Adrenal gland (tissue), 12 donors: ENCODE data around the gene EFNA5. TPM values are rescaled to one million over a fixed set of nuclear protein-coding genes. Genes with fewer than 3 reads are reported as not detected.

Experiments
- DNase-seq, 7 donors: peaks; one replicate each; pipeline ENCODE4 v3.0.0-alpha.2; 2019 to 2020
- H3K27ac ChIP-seq, 5 donors: fragments of 200-600 bp; sonication (generic) in 4 of 5; 1 replicate in 3 of 5; 2 replicates in 2 of 5; pipeline versions ENCODE4 v1.5.1 to v1.8.0; 2016 to 2020; ENCODE audit warnings: mild to moderate bottlenecking in 1 of 5
- H3K27me3 ChIP-seq: fragments of 200-600 bp; 2 replicates; pipeline ENCODE4 v1.8.0; 2021
- H3K36me3 ChIP-seq, 2 donors: fragments of 200-600 bp; replicated peaks in 1 of 2; 1 replicate in 1 of 2; 2 replicates in 1 of 2; pipeline versions ENCODE4 v1.5.1 to v1.8.0; 2018 to 2022
- H3K4me1 ChIP-seq, 2 donors: fragments of 200-600 bp; replicated peaks in 1 of 2; 1 replicate in 1 of 2; 2 replicates in 1 of 2; pipeline versions ENCODE4 v1.5.1 to v1.8.0; 2018 to 2021
- H3K4me3 ChIP-seq, 4 donors: fragments of 200-600 bp; sonication (generic) in 3 of 4; one replicate each; pipeline ENCODE4 v1.5.1; 2016 to 2018
- H3K9me3 ChIP-seq, 3 donors: fragments of 200-600 bp; sonication (generic) in 1 of 3; replicated peaks in 1 of 3; 1 replicate in 2 of 3; 2 replicates in 1 of 3; pipeline versions ENCODE4 v1.5.1 to v1.8.0; 2016 to 2021
- CTCF ChIP-seq, 6 experiments: fragments of 450-650 bp in 4 of 6; fragments of 200-600 bp in 2 of 6; sonication (generic) in 1 of 6; IDR thresholded peaks; 1 replicate in 5 of 6; 2 replicates in 1 of 6; pipeline versions ENCODE4 v1.5.1 to v1.8.0; 2016 to 2021; ENCODE audit warnings: antibody characterized with exemption in 6 of 6, mild to moderate bottlenecking in 2 of 6, moderate library complexity in 1 of 6
- POLR2A ChIP-seq, 2 donors: fragments of 450-650 bp; IDR thresholded peaks; one replicate each; pipeline ENCODE4 v1.6.1; 2017; ENCODE audit warnings: antibody characterized with exemption in 2 of 2, mild to moderate bottlenecking in 2 of 2, moderate library complexity in 1 of 2
- WGBS, 4 donors: extraction: QIAGEN DNeasy Blood & Tissue Kit in 2 of 4; methylation state at CpG; one replicate each; pipeline versions ENCODE4 v1.1.5 to v1.1.7; 2013 to 2017; 5-methylcytosine and 5-hydroxymethylcytosine counted together
- intact Hi-C, 2 donors: fragments of 100-400 bp; cut with DNase I; formaldehyde crosslinking; loops; one replicate each; pipeline versions ENCODE4 v1.14.1 to v1.15.0; 2022 to 2023
- polyA plus RNA-seq, 3 donors: library from polyadenylated mRNA; stranded (reverse); fragments of 200-250 nt in 2 of 3; fragments of 350-450 nt in 1 of 3; fragmentation: Illumina TruSeq in 1 of 3; extraction: RNeasy Lipid Tissue Mini Kit (QIAGEN cat#74804) in 1 of 3; gene quantifications; one replicate each; pipeline ENCODE4 v1.2.3, GENCODE V29; 2013 to 2014
- total RNA-seq, 9 donors: library from RNA; depleted of rRNA in 4 of 9; stranded (reverse); fragments of >200 nt in 4 of 9; fragments of 120-200 nt in 1 of 9; fragmentation: NEBNext Ultra II Directional in 1 of 9; extraction: Animal tissue kit (Norgen Biotek cat#: 25700) in 1 of 9; gene quantifications; one replicate each; pipeline versions ENCODE4 v1.1.0 to v1.2.4, GENCODE V29; 2013 to 2023
- donor health status: healthy with polysubstance abuse.
- donor health status: Bipolar disorder and iron deficiency.
- donor health status: DM: yes; HTN: yes; CAD: no.
- donor health status: DM: no; HTN: no; CAD: no.
- donor health status: DM: no; HTN: no; CAD: no.
- donor health status: DM: yes; HTN: yes; CAD: no.

Gene EFNA5
- total and polyA plus RNA-seq, 12 donors = 0.06 to 11.8 (median 1.6) TPM

- intact Hi-C loops = no loop called here
- Histone ChIP-seq H3K27me3 (no peaks in the 10 kb centered on the region), H3K4me3 (no peak overlapping the region), H3K4me1 (no peaks in the 10 kb centered on the region), H3K27ac (no peak overlapping the region), H3K36me3 (no peaks in the 10 kb centered on the region), H3K9me3 (no peaks in the 10 kb centered on the region)
- WGBS, 4 donors = 93 to 100% (median 98%) methylated on average over 1 of the region's 1 CpG
- TF ChIP-seq POLR2A (IDR thresholded peaks at IDR 0.05) (no peak), CTCF (IDR thresholded peaks at IDR 0.05) (no peak)
- DNase-seq = no peak
These were observed 15.9 kb downstream of the EFNA5 start for GRCh38 chr5:107654827-107655226.

GRCh38 chr5:107653685-107654084, 17.1 kb downstream of the EFNA5 start:
- WGBS, 4 donors = 59 to 66% (median 63%) methylated on average over 2 of the region's 2 CpGs
- Histone ChIP-seq H3K27me3 (no peaks in the 10 kb centered on the region), H3K27ac (no peak overlapping the region), H3K36me3 (no peaks in the 10 kb centered on the region), H3K4me1 (no peaks in the 10 kb centered on the region), H3K9me3 (no peaks in the 10 kb centered on the region), H3K4me3 (no peak overlapping the region)
- no peak for DNase-seq
- intact Hi-C loops = no loop called here
- no peak for TF ChIP-seq CTCF (IDR thresholded peaks at IDR 0.05)
- TF ChIP-seq POLR2A (IDR thresholded peaks at IDR 0.05) = no peak

- Histone ChIP-seq H3K27me3 (no peaks in the 10 kb centered on the region), H3K27ac (no peak overlapping the region), H3K9me3 (no peaks in the 10 kb centered on the region), H3K36me3 (no peaks in the 10 kb centered on the region), H3K4me3 (no peak overlapping the region), H3K4me1 (no peaks in the 10 kb centered on the region)
- no peak for TF ChIP-seq POLR2A (IDR thresholded peaks at IDR 0.05)
- no peak for TF ChIP-seq CTCF (IDR thresholded peaks at IDR 0.05)
- 61 to 76% (median 70%) methylated on average over 4 of the region's 4 CpGs for WGBS, 4 donors
- intact Hi-C loops = no loop called here
- DNase-seq = no peak
These were observed 17.7 kb downstream of the EFNA5 start for GRCh38 chr5:107652839-107653607.

GRCh38 chr5:107652408-107652807, 18.3 kb downstream of the EFNA5 start:
- no peak for DNase-seq
- TF ChIP-seq CTCF (IDR thresholded peaks at IDR 0.05) (no peak), POLR2A (IDR thresholded peaks at IDR 0.05) (no peak)
- H3K27ac ChIP-seq = no peak overlapping the region
- 71 to 90% (median 82%) methylated on average over 1 of the region's 1 CpG for WGBS, 4 donors
- no peaks in the 10 kb centered on the region for H3K27me3 ChIP-seq
- H3K9me3 ChIP-seq = no peaks in the 10 kb centered on the region
- H3K4me3 ChIP-seq = no peak overlapping the region
- no peaks in the 10 kb centered on the region for H3K4me1 ChIP-seq
- intact Hi-C loops = no loop called here
- no peaks in the 10 kb centered on the region for H3K36me3 ChIP-seq
